Ishikawa (cell line): ENCODE data around the gene TM4SF4.

Experiments used
- CEBPB ChIP-seq: IDR thresholded peaks from 2 replicates; pipeline ENCODE4 v1.6.1; 2012
- CREB1 ChIP-seq: IDR thresholded peaks from 2 replicates; pipeline ENCODE4 v1.6.1; 2012; ENCODE audit warnings: low read depth
- EGR1 ChIP-seq: IDR thresholded peaks from 2 replicates; pipeline ENCODE4 v1.6.1; 2012
- EP300 ChIP-seq: IDR thresholded peaks from 2 replicates; pipeline ENCODE4 v1.6.1; 2012; ENCODE audit warnings: borderline replicate concordance
- FOXM1 ChIP-seq: IDR thresholded peaks from 2 replicates; pipeline ENCODE4 v1.6.1; 2012; ENCODE audit warnings: low read depth, borderline replicate concordance
- NFIC ChIP-seq: IDR thresholded peaks from 2 replicates; pipeline ENCODE4 v1.6.1; 2012
- RAD21 ChIP-seq: IDR thresholded peaks from 2 replicates; pipeline ENCODE4 v1.6.1; 2012; ENCODE audit warnings: low read depth
- TAF1 ChIP-seq: IDR thresholded peaks from 2 replicates; pipeline ENCODE4 v1.6.1; 2012; ENCODE audit warnings: low read depth, mild to moderate bottlenecking
- TCF12 ChIP-seq: IDR thresholded peaks from 2 replicates; pipeline ENCODE4 v1.6.1; 2012; ENCODE audit warnings: low read depth
- TEAD4 ChIP-seq: IDR thresholded peaks from 2 replicates; pipeline ENCODE4 v1.6.1; 2012
- YY1 ChIP-seq: IDR thresholded peaks from 2 replicates; pipeline ENCODE4 v1.6.1; 2012; ENCODE audit warnings: low read depth
- ZBTB7A ChIP-seq: IDR thresholded peaks from 2 replicates; pipeline ENCODE4 v1.6.1; 2012; ENCODE audit warnings: low read depth
- TF ChIP-seq, protein P1 (sequence below): IDR thresholded peaks from 2 replicates; pipeline ENCODE4 v1.6.1; 2012
- TF ChIP-seq, protein P2 (sequence below): IDR thresholded peaks from 2 replicates; pipeline ENCODE4 v1.6.1; 2012
- TF ChIP-seq, protein P3 (sequence below): IDR thresholded peaks from 2 replicates; pipeline ENCODE4 v1.6.1; 2012; ENCODE audit warnings: low read depth, mild to moderate bottlenecking

TM4SF4 gene

DNA sequence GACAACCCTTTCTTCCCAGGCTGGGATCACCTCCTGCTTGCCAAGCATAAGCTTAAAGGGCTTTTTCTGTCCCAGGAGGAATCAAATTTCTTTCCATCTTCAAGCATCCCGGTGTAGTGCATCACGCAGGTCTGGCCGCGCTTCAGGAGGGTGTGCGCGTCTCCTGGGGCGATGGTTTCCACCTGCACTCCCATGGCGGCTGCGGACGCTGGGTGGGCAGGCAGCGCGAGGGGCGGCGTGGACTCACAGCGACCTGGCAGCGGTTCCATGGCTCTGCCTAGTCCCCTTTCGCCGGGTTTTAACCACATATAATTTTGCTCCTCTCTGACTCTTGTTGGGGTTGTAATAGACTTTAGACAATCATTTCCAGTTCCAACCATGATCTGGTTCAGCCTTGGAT, 10.6 kb upstream of the TM4SF4 start:
- TF ChIP-seq, protein P1, sequence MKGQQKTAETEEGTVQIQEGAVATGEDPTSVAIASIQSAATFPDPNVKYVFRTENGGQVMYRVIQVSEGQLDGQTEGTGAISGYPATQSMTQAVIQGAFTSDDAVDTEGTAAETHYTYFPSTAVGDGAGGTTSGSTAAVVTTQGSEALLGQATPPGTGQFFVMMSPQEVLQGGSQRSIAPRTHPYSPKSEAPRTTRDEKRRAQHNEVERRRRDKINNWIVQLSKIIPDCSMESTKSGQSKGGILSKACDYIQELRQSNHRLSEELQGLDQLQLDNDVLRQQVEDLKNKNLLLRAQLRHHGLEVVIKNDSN = no peak
- TF ChIP-seq ZBTB7A (no peak), CREB1 (no peak), FOXM1 (no peak), TEAD4 (no peak), EGR1 (no peak), TAF1 (no peak), TCF12 (no peak), RAD21 (no peak), CEBPB (no peak), NFIC (no peak), YY1 (no peak)
- TF ChIP-seq, protein P2, sequence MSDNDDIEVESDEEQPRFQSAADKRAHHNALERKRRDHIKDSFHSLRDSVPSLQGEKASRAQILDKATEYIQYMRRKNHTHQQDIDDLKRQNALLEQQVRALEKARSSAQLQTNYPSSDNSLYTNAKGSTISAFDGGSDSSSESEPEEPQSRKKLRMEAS = no peak

DNA sequence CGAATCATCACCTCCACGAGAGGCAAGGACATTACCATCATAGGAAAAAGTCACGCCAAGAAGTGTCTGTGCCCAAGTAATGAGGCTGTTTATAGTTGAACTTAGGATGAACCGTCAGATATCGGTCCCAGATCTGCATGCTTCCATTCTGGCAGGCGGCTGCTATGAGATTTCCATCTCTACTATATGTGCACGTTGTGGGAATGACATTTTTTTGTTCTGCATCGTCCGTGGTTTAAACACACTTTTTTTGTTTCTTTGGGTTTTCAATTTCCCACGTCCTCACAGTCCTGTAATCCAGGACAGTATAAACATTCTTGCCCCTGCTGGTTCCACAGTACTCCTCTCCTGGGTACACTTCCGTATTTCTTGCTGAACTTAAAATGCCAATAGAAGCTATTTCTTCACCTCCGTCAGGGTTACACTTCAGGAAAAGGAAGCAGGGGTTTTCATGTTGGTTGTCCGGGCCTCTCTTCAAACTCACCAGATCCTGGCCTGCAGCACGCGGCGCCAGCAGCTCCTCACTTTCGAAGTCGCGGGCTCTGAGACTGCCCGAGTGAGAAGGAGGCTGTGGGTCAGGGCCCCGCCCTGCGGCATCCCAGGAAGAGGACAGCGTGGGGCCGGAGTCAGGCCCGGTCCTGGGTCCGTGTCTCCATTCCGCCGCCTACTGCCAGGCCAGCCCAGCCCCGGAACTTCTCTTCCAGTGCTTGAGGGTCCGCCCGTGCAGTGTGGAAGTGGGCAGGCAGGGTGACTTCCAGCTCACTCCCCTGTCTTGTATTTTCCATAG, 9.8 kb upstream of the TM4SF4 start:
- TF ChIP-seq YY1 (no peak), TEAD4 (no peak), CREB1 (no peak), CEBPB (no peak), EGR1 (no peak), ZBTB7A (no peak), TCF12 (no peak), NFIC (no peak), RAD21 (no peak), FOXM1 (no peak), EP300 (no peak), TAF1 (no peak)
- TF ChIP-seq, protein P3, sequence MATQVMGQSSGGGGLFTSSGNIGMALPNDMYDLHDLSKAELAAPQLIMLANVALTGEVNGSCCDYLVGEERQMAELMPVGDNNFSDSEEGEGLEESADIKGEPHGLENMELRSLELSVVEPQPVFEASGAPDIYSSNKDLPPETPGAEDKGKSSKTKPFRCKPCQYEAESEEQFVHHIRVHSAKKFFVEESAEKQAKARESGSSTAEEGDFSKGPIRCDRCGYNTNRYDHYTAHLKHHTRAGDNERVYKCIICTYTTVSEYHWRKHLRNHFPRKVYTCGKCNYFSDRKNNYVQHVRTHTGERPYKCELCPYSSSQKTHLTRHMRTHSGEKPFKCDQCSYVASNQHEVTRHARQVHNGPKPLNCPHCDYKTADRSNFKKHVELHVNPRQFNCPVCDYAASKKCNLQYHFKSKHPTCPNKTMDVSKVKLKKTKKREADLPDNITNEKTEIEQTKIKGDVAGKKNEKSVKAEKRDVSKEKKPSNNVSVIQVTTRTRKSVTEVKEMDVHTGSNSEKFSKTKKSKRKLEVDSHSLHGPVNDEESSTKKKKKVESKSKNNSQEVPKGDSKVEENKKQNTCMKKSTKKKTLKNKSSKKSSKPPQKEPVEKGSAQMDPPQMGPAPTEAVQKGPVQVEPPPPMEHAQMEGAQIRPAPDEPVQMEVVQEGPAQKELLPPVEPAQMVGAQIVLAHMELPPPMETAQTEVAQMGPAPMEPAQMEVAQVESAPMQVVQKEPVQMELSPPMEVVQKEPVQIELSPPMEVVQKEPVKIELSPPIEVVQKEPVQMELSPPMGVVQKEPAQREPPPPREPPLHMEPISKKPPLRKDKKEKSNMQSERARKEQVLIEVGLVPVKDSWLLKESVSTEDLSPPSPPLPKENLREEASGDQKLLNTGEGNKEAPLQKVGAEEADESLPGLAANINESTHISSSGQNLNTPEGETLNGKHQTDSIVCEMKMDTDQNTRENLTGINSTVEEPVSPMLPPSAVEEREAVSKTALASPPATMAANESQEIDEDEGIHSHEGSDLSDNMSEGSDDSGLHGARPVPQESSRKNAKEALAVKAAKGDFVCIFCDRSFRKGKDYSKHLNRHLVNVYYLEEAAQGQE = no peak
- TF ChIP-seq, protein P2 = no peak
- TF ChIP-seq, protein P1 = no peak

DNA sequence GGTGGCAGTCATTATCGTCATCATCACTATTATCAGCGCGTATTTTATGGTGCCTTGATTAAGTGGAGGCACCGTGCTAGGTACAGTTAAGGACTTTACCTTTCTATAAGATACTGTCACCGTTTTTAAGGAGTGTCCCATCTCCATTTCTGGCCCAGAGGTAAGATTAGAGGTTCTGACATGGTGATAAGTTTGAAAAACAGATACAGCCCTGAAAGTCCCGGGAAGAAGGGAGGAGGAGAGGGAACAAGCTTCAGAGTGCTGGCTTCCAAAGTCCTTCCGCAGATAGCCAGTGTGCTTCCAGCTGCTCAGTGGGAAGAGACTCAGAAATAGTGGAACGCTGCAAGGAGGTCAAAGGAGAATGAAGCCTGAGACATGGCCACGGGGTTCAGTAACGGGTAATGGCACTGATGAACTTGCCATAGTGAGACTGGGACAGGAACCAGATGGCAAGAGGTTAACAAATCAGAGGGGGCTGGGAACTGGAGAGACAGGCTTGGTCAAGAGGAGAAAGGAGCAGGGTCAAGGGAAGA, 9.1 kb upstream of the TM4SF4 start:
- TF ChIP-seq RAD21 (no peak), CREB1 (no peak), NFIC (no peak), FOXM1 (no peak), ZBTB7A (no peak), TEAD4 (no peak), CEBPB (no peak), TAF1 (no peak), EP300 (no peak), EGR1 (no peak)
- TF ChIP-seq, protein P2 = no peak
- TF ChIP-seq, protein P1 = no peak
- TF ChIP-seq, protein P3 = no peak

DNA sequence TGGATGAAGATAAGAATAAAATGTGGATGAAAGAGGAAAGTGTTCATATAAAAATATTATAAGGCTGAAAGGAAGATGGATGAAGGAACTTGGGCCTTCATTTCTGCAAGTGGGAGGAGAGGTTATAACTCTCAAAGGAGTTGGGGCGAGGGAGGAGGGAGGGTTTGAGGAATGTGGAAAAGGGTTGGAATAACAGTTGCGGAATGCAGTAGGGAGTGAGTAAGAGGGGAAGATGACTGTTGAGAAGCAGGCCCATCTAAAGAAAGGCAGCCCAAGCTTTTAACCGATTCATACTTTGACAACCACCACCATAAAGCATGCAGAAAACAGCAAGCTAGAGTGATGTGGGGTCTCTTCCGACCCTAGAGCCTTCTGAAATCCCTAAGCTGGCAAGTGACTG, 8.3 kb upstream of the TM4SF4 start:
- TF ChIP-seq NFIC (no peak), CREB1 (no peak), EP300 (no peak), RAD21 (no peak), YY1 (no peak), CEBPB (no peak), TCF12 (no peak)
- TF ChIP-seq, protein P3 = no peak
